HG03558 (cell line): ENCODE data around the gene LSP1.

Experiments
- ATAC-seq: cut with Tn5 transposase; IDR thresholded peaks from one replicate; pipeline ENCODE4 v1.9.1; 2021; ENCODE audit warnings: moderate number of reproducible peaks; ENCODE audit not compliant: unreplicated experiment; ENCODE audit errors: extremely low read depth

The LSP1 gene

DNA sequence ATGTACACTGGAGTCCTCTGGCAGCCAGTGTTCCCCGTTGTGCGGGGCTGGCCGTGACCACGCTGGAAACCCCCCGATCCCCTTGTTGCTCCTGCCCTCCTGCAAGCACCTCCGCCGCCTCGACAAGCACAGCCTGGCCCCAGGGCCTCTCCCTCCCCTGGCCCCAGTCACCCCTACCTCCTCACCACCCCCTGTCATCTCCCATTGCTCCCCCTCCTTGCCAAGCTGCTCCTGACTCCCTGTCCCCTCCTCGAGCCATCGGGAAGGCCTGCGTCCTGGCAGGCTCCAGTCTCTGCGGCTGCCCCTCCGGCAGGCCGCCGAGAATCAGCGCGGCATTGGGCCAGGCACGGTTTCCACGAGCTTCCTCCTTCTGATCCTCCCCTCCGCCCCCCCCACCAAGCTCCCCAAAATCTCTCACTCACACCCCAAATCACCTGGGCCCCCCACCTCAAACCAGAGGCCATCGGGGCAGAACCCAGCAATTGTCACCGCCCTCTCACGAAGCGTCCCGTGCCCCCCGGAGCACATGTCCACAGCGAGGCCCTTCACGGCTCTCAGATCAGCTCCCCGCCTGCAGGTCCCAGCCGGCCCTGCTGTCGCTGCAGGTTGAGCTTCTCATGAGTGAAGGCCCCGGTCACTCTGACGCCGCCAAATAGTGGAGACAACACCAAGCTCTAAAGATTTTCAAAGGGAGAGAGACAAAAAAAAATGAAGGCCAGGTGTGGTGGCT lies 5.7 kb upstream of the LSP1 start:
- no peak for ATAC-seq

DNA sequence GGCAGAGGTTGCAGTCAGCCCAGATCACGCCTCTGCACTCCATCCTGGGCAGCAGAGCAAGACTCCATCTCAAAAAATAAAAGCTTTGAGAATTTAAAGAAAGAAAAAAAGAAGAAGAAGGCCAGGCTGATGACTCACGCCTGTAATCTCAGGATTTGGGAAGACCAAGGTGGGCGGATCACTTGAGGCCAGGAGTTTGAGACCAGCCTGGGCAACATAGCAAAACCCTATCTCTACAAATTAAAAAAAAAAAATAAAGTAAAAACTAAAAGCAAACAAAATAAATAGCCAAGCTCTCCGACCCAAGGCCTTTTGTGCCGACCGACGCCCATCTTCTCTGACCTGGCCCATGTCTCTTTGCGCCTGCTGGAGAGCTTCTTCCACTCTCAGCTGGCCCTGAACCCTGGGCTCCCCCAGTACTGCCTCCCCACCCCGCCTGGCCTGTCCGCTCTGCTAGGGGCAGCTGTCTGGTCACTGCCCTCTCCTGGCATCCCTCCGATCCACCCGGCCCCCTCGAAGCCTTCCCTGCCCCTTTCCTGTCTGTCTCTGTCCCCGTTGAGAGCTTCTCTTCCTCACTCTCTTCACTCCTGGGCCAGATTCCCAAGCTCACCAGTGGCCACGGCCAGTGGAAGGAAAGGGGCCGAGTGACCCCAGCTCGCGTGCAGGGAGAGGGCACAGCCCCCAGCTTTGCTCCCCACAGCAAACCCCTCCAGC lies 4.8 kb upstream of the LSP1 start:
- ATAC-seq = no peak

DNA sequence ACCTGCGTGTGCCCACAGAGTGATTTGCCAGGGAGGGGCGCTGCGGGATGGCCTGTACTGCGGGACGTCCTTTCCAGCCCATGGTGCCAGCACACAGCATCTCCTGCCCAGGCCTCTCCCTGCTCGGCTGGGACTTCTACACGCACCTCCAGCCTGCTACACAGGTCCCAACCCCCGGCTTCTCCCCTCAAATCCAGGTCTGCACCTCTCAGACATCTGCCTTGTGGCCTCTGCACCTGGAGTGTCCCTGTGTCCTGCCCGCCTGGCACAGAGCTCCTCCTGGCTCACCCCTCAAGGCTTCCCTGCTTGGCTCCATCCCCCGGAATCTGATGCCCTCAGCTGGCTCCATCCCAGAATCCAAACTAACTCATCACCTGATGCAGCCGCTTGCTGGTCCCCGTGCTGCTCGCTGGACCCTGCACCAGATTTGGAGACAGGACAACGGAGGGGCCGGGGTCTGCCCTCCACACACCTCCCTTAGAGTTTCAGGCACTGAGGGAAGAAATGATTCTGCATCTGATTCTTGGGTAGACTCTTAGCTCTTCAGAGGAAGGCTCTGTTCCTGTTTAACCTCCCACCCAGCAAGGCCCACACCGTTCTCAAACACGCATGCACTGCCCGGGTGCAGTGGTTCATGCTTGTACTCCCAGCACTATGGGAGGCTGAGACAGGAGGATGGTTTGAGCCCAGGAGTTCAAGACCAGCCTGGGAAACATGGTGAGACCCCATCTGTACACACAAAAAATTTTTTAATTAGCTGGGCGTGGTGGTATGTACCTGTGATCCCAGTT lies 4.0 kb upstream of the LSP1 start:
- no peak for ATAC-seq

DNA sequence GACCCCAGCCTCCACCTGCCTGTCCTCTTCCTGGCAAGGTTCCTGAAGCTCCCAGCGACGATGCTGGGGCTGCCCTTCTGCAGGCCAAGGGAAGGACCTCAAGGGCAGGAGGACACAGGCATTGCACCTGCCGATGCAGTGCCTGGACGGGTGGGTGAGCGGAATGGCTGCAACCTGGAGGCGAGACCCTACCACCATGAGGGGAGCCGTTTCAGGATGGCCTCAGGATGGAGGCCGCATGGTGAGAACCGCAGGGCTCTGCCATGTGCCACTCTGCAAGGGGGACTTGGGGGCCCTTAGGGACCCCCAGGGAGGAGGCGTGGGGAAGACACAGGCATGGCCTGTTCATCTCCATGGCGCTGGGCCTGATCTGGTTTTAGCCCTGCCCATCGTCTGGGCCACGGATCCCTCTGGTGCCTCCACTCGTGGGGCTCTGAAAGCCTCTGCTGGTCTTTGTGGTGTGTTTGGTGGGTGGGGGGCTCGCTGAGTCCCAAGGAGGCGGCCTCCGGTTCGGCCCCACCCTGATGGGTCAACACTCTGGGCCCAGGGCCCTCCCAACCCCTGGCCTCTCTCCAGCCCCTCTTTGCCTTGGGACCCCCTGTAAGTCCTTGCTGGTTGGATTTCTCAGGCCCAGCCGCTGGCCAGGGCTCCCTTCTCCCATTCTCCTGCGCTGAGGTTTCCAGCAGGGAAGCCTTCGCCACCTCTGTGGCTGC lies 1.3 kb upstream of the LSP1 start:
- ATAC-seq = no peak

DNA sequence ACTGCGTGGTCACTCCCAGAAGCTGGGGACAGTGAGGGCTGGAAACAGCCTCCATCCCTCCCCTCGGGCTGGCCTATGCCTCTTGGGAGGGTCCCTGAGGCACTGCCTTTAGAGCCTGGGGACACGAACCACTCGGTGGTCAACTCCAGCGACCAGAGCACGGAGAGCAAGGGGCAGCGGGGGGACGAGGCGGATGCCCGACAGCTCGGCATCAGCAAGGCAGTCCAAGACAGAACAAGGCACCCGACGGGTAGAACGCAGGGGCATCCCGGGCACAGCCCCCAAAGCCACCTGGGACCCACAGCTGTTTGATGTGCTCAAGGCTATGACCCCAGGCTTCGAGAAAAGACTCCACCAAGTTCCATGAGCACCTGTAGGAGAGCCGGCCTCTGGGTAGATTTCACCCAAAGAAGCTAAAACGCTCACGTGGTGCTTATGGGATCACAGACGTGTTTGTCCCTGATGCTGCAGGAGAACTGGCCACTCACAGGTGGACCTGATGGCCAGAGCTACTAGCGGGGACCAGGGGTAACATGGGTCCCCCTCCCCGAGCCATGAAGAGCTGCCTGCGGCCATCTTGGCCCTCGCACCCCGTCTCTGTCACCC lies 510 bp upstream of the LSP1 start:
- ATAC-seq = no peak

DNA sequence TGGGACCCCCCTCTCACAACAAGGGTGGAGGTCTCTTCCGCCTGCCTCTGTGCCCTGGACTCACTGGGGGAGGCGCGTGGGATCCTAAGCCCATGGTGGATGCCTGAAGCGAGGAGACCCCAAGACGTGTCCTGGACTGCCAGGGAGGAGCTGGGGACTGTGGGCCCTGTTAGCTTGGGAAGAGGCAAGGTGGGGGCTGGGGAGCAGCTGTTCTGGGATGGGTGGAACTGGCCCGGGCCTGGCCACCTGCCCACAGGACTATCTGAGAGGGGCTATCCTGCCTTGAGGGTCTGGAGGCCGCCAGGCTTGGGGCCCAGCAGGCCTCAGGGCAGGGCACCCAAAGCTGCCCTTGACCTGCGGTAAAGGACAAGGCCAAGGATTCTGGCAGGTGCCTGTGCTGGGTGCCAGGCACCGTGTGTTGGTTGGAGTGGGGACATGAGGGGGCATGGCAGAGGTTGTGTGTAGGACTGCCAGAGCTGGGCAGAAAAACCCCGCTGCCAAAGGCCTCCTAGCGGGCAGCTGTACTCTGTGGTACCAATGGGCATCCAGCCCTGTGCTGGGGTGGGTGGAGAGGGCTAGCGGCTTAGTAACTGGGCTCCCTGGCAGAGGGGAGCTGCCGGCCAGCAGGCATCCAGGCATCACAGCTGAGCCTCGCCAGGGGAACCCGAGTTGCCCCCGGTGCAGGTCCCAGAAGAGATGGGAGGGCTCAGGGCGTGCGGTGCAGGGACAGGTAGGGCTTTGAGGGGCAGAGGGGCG lies 670 bp downstream of the LSP1 start:
- ATAC-seq = no peak

DNA sequence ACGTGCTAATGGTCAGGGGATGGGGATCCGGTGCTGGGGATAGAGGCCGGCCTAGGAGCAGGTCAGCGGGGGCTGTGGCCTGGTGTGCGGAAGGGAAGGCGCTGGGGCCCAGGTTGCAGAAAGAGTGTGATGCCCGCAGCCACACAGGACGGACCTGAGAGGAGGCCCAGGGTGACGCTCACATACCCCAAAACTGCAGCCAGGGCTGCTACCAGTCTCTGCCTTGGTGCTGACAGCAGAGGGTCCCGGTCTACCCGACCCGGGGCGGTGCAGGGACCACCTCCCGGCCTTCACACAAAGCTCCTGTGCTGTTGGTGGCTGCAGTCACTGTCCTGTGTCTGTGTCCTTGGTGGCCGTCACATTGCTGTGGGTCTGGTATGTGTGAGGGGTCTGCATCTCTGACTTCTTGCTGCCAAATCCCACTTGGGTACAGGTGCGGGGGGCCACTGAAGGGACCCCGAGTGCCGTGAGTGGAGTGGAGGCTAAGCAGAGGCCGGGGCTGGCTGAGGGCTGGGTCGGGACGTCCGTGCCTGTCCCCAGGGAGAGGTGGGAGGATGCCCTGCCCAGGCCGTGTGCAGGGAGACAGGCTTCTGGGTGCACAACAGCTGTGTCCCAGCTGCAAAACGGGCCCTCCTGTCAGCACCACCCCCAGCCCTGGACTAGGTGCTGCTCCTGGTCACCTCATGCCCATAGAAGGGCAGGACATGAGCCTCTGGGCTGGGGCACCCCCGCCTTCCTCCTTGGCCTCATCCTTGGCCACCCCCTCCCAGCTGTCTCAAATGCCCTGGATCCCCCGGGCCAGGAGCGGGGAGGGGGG lies 1.5 kb downstream of the LSP1 start:
- no peak for ATAC-seq

DNA sequence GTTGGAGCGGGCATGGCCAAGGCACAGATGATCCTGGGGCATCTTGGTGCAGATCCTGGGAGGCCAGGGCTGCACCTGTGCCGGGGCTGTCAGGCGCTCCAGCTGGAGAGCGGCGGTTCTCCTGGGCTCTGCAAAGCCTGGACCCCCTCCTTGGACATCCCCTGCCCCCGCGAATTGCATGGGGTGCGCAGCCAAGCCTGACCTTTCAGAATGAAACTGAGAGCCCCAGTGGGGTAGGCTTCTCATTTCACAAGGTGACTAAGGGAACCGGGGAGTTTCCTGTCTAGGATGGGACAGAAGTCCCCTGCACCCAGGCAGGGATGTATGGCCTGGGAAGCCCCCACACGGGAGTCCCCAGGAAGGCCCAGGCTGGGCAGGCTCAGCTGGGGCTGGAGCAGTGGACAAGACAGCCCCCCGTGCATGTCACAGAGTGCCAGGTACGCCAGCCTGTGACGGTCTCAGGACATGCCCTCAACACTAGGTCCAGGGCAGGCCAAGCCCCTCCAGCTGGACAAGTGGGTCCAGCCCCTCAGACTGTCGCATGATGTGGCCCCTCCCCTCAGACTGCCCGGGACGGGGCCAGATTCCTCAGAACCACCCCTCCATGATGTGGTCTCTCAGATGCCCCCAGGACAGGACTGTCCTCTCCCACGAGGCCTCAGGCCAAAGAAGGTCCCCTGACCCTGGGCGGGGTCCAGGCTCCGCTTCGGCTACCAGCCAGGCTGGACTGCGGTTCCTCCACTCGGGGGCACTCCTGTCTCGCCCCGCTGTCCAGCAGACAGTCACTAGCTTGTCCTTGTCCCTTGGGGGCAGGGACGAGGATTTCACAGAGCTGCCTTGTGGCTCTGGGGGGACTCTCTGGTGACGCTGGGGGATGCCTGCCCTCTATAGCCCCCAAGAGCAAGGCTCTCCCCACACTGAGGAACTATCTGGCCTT lies 2.3 kb downstream of the LSP1 start:
- no peak for ATAC-seq

DNA sequence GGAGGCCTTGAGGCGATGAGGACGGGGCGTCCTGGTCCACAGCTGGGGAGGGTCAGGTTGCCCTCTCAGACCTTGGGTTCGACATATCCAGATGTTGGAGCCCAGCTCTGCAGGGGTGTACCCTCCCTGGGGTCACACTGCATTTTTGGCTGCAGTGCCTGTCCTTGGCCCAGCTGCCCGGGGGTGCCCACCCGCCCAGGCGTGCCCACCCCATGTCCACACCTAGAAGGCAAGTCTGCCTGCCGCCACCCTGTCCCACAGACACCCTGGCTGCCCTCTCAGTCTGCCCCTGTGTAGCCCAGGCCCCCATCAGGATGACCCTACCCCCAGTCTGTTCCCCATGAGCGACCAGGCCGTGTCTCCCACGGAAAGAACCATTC lies 3.0 kb downstream of the LSP1 start:
- no peak for ATAC-seq

DNA sequence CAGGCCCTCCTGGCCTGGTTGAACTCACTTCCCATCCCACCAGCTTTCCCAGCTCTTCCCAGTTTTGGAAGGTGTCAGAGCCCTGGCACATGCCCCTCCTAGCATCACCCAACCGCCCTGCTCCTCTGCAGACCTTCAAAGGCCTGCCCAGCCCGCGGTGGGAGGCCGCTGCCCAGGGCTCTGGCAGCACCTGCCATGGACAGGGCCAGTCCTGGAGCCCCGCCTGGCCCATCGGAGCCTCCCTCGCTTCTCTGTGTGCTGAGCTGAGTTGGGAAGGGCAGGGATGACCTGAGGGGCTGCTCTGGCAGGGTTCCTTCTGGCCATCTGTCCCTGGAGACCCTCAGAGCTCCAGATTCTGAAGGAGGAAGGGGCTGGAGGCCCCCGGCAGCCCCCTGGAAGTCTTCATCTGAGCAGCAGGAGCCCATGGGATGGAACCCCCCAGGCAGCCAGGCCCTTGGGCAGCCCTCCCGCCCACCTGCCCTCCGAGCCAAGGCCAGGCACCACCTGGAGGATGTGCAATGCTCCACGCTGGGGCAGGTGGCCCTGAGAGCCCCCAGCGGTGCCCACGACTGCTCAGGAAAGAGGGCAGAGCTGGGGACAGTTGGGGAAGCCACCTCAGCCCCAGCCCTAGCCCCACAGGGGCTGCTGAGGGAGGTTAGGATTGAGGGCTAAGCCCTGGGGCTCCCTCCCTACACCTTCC lies 3.6 kb downstream of the LSP1 start:
- ATAC-seq = no peak

DNA sequence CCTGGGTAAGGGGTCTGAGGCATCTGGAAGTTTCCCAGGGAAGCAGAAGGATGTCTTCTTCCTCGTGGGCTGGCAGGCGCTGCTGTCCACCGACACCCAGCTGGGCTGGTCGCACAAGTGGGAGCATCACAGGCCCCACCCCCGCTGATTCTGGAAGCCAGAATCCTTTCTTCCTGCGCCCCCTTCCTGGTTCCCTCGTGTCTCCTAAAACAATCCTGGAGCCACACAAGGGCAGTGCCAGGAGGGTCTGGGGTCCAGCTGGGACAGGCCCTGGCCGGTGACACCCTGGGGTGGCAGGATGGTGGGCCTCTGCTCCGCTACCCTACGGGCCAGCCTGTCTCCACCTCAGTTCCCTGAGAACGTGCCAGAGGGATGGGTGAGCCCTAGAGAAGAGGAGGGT lies 4.2 kb downstream of the LSP1 start:
- no peak for ATAC-seq

DNA sequence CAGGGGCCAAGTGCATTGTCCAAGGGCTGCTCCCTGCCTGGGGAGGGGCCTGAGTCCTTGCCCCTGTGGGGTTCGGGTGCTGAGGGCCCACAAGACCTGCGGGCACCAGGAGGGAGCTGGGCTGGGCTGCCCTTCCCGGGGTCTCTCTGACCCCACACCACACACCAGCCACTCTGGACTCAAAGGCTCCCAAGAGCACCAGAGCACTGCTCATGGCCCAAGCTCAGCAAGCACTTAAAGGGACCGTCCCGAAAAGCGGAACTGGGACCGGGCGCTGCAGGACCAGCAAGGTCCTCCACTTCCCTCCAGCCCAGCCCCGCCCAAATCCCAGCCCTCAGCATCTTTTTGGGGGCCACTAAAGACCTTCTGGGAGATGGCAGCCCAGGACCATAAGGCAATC lies 5.3 kb downstream of the LSP1 start:
- ATAC-seq = no peak

DNA sequence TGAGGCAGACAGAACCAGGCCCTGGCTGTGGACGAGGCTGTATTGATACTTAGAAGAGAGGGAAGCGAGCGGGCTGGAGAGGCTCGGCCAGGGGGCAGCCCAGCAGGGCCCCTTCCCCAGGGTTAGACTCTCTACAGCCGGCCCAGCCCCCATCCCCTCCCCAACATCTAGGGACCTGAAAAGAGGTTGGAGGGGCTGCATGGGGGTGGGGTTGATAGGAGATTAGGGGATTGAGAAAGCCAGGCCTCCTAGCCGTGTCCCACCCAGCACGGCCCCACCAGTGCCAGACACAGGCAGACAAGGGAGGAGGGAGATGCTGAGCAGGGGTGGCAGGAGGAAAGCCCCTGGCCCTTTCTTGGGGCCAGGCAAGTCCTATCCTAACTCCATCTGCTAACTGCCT lies 5.7 kb downstream of the LSP1 start:
- no peak for ATAC-seq

DNA sequence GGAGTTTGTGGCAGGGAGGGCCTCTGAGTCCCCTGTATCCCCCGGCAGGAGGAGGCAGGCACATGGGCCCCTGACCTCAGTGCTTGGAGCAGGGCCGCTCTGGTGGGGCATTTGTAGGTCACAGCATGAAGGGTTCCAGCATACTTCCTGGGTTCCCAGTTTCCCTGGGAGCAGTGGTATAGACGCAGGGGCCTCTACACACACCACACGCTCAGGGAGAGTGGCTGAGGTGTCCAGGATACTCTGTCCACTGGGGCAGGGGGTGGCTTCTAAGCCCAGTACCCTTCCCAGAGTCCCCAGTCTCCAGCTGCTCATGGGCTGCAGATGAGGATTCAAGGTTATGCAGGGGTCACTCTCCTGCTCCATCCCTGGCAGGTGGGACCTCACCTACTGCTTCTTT lies 6.1 kb downstream of the LSP1 start:
- no peak for ATAC-seq

DNA sequence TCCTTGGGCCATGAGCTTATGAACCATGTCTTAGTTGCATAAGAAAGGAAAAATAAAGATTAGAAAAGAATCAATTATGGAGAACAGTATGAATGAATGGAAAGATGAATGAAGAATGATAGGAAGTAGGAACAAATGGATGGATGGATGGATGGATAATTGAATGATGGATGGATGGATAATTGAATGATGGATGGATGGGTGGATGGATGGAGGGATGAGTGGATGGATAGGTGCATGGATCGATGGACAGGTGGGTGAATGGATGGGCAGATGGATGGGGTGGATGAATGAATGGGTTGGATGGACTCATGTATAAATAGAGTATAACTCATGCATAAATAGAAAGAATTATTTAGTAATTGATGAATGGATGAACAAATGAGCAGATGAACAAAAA lies 7.2 kb downstream of the LSP1 start:
- no peak for ATAC-seq

DNA sequence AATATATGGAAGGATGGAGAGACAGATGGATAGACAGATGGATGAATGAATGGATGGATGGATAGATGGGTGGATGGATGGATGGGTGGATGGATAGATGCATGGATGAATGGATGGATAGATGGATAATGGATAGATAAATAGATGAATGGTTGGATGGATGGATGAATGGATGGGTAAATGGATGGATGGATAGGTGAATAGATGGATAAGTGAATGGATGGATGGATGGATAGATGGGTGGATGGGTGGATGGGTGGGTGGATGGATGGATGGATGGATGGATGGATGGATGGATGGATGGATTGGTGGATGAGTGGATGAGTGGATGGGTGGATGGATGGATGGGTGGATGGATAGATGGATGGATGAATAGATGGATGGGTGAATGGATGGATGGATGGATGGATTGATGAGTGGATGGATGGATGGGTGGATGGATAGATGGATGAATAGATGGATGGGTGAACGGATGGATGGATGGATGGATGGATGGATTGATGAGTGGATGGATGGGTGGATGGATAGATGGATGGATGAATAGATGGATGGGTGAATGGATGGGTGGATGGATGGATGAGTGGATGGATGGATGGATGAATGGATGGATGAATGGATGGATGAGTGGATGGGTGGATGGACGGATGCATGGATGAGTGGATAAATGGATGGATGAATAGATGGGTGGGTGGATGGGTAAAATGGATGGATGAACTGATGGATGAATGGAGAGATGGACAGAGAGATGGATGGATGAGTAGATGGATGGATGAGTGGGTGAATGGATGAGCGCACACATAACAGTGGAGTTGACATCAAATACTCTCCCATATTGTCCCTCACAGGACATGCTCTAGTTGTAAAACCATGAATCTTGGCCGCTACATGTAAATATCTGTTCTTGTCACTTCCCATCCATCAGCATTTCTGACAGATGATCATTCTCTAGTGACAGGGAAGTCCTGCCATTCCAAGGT lies 8.8 kb downstream of the LSP1 start:
- ATAC-seq = no peak
